GM21381 (cell line): ENCODE measurements around the gene SRRM4.

ENCODE experiments used
- ATAC-seq: cut with Tn5 transposase; IDR thresholded peaks from one replicate; pipeline ENCODE4 v1.9.1; 2021; ENCODE audit warnings: mild to moderate bottlenecking, moderate library complexity; ENCODE audit not compliant: unreplicated experiment

SRRM4 gene, protein sequence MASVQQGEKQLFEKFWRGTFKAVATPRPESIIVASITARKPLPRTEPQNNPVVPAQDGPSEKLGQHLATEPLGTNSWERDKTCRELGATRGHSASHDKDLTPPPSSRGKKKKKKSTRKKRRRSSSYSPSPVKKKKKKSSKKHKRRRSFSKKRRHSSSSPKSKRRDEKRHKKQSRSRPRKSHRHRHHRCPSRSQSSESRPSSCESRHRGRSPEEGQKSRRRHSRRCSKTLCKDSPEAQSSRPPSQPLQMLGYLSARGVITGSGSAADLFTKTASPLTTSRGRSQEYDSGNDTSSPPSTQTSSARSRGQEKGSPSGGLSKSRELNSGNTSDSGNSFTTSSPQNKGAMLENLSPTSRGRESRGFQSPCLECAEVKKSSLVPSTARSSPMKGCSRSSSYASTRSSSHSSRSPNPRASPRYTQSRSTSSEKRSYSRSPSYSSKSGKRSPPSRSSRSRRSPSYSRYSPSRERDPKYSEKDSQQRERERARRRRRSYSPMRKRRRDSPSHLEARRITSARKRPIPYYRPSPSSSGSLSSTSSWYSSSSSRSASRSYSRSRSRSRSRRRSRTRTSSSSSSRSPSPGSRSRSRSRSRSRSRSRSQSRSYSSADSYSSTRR

DNA sequence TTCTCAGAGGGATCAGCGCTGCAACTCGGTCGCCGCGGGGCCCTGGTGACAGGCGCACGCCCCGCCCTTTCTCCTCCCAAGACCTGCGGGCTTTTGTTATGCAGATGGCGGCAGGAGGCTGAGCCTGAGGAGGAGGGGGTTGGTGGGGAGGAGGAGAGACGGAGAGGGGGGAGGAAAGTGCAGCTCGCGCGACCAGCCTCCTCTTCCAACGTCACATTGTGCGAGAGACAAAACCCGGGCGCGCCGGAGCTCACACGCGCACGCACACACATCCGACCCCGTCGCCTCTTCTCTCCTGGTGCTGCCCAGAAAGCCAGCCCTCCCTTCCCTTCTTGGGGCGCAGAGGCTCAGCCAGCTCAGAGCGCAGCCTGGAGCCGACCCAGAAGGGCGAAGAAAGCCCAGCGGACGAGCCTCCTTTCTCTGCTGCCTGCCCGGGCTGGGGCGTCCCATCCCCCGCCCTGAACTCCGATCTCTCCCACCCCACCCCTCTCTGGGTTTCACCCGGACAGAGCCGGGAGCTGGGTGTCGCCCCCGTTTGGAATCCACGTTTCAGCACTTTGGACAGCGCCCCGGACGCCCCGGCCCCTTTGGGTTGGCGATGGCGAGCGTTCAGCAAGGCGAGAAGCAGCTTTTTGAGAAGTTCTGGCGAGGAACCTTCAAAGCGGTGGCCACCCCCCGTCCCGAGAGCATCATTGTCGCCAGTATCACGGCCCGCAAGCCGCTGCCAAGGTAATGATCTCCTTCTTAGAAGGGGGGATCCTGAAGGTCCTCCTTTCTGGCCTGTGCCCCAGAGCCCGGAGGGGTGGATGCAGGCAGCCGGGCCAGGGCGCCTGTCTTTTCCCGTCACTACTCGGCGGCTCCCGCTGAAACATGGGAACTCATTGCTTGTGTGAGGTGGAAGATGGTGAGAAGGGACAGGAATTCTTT is at the start of gene SRRM4:
SRRM4 (plus strand) TSS at position 257 of the 927 bp plus-strand sequence; CDS start at position 599, 342 bp downstream.
- no peak for ATAC-seq

DNA sequence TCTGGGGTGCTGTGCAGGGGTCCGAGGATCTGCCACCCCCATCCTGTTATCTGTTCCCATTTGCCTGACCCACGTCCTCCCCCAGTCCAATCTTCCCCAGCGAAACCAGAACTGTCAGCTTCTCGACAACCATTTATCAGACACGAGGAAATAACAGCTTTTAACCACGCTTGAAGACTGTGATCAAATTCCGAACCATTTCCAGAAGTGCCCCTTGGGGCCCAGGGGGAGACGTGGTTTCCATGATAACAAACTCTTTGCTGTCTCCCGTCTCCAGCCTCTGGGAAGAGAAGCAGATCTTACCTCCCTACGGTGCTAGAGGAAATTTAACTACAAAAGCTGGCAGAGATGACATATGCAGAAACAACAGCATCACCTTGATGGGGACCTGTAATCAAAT is 35.1 kb upstream of the SRRM4 start:
- no peak for ATAC-seq

DNA sequence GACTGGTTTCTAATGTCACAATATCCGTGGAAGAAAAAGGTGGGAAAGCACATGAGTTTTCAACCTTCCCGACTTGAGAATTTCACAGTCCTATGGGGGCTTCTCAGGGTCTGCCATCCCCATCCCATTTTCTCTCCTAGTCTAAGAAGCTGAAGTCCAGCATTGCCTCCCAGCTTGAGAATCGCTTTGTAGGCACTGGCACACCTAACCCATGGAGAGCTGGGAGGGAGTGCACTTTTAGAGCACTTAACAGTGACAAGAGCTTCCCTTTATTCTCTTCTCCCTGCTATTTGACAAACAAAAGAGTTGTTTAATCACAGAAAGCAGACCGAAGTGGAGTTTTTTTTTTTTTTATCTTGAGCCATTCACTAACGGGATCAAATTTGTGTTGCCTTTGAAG is 22.8 kb upstream of the SRRM4 start:
- ATAC-seq: no peak

DNA sequence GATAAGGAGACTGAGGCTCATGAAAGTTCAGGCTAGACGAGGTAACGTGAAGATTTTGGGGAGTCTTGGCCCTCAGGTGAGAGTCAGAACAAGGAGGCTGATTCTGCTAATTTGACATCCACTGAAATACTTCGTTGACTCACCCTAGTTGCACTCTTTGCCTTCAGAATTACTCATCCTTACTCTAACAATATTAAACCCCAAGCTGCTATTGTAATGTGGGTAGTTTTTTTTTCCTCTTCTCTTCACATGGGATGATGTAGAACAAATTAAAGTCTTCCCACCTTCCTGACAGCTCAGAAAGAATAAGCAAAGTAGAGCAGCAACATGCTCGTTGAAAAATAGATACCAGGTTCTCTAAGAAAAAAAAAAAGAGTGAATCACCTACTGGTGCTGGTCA is 22.0 kb upstream of the SRRM4 start:
- ATAC-seq: no peak

DNA sequence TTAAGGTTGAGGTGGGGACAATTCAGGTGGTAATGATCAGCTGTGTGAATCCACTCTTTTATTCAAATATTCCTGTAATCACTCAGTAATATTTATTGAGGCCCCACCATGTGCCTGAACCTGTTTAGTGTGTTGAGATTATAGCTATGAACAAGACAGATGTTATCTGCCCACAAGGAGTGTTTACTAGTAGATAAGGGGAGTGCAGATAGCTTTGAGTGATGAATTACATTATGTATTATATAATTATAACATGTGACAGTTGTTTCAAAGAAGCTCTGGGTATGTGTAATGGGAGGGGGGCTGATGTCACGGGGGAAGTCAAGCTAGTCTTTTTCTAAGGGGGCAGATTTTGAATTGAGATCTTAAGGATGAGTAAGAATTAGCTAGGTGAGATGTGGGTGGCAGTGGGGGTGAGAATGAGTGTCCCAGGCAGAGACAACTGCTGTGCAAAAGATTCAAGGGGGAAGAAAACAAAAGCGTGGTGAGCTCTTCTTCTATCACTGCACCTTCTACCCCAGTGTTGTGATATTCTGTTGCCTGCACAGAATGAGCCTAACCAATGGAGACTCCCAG is 21.3 kb upstream of the SRRM4 start:
- no peak for ATAC-seq

DNA sequence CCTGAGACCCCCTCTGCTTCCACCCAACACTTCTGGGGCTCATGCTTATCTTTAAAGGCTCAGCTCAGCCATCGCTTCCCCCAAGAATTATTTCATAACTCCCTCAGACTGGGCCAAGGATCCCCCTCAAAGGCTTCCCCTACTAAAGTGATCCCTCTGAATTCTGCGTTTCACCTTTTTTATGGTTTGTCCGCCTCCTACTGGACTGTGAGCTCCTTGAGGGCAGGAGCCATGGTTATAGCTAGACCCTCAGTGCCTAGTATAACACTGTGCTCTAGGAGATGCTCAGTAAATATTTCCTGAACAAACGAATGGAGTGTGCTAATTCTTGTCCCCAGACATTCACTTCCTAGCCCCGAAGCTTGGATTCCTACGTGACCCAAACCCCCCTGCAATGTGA is 20.5 kb upstream of the SRRM4 start:
- ATAC-seq: no peak

DNA sequence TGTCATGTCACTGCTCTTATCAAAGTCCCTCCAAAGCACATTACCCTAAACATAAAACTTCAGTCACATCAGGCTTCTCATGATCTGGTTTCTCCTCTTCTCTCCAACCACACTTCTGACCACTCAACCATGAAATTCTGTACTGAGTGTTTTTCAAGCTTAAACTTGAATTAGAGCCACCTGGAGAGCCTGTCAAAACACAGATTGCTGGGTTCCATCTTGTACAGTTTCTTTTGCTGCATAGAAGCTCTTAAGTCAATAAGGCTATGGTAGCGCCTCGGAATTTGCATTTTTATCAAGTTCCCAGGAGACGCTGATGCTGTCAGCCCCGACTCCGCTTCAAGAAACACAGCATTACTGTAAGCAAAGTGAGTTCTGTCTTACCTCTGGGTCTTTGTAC is 16.4 kb upstream of the SRRM4 start:
- no peak for ATAC-seq

DNA sequence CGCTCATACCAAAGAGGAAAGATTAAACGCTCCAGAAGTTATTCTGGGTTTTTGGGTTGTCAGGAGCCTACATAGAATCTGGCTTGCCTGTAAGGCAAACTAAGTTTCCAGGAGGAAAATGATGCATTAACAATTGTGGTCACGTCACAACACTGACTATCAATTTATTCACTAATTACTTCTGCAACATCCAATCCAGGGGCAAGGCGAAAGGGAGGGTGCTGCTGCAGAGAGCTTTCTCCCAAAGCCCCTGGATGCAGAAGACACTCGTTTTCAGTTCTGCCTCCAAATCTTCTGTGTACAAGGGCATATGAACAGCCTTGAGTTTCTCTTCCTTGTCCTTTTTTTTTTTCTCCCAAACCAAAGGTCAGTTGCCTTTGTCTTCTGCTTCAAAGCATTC is 10.5 kb upstream of the SRRM4 start:
- no peak for ATAC-seq

DNA sequence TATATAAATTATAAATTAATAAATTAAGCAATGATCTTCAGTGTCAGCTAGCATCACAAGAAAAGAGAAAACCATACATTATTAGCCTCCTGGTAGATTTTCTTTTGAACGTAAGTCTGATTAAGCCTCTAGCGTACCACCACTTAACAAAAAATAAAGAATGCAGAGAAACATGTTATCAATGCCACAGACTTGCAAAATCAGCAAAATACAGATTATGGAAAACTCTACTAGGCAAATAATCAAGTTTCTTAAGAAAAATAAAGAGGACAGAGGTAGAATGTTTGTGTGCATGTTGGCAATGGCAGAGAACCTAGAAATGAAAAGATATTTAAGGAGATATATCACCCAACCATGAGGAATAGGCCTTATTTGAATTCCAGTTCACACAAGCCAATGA is 8.4 kb upstream of the SRRM4 start:
- no peak for ATAC-seq

DNA sequence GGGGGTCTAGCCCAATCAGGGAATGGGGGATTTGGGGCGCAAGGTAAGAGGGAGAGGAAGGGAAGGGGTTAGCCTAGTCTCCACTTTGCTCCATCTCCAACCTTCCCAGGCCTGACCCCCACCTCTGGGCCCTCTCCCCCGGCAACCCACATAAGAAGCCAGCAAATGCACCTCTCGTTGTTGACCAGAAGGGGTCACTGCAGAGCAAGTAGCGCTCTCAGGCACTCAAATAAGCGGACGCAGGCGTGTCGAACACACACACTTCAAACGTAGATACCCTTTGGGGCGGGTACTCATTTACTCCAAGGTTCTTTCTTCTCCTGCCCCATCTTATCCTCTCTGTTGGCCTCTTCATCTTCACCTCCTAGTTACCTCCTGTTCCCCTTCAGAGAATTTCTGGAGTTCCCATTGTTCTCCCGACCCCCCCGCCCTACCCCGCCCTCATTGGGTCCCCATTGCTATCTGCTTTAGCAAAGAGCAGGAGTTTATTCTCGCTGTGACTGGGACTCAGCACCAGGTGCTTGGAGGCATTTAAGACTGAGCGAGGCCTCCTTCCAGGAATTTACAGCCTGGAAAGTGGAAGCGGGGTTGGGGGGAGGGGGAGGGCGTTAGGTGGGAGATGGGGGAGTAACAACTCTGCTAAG is 1.5 kb upstream of the SRRM4 start:
- ATAC-seq: no peak

DNA sequence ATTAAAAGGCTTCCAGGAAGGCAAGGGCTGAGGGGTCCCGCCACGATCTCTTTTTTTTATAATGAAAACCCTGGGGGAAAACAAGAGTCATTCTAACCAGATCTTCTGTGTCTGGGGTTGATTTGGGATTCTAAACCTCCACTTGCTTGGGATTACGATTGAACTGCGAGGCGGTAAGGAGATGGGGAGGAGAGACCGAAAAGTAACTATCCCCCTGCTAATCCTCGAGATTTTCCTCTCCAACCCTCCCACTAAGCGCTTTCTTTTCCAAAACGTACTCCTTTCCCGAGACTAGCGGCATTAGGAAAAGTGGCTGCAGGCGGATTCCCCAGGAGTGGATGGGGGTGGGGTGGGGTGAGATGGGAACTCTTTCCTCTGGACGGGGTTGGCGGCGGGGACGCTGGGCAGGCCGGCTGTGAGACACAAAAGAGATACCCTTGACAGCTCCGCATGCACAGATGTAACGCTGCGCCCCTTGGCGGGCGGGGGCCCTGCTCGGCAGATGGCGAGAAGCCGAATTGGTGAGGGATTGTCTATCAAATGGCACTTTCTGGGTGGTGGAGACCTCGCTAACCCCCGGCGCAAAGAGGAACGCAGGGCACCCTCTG is 830 bp upstream of the SRRM4 start:
- ATAC-seq: no peak

DNA sequence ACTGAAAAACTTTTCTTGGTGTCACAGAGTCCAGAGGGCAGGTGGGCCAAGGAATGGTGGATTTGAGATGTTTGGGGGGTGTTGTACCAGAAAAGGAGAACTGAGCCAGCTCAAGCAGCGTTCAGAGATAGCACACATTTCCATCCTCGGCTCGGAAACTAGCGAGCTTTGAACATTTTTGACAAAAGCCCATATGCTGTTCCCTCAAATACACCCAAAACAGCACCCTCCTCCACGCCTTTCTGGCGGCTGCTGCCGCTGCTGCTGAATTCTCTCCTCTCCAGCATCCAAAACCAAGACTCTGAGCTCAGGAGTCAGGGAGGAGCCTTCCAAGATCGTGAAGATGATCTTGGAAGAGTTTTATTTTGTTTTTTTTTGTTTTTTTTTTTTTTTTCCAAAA is 961 bp downstream of the SRRM4 start:
- ATAC-seq: no peak

DNA sequence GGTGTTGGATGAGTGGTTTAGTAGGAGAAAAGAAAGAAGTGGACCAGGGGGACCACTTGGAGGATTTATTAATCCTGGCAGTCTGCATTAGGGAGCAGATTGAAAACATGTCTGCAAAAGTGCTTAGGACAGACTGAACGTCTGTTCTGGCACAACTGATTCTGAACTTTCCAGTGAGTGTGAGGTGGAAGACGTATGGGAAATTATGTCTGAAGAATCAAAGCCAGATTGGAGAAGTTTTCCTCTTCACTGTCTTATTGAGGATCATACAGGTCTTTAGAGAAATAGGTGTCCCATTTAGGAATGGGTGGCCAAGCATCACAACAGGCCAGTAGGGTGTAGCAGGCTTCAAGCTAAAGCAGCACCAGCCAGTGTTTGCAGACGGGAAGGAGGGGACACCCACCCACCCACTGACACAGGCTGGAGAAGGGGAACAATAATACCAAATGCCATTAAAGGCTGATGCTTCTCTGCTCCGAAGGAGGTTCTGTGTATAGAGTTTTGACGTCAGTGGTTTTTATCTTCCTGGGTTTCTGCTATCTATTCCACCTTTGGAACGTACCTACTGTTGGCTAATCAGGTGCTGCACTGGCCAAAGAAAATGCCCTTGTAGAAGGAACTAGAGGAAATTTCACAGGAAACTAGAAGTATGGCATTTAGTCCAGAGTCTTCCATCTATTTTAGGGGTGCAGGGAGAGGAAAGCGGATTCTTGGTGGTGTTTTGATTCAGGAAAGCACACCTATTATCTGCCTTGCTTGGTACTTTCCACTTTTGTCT is 1.8 kb downstream of the SRRM4 start:
- ATAC-seq: no peak

DNA sequence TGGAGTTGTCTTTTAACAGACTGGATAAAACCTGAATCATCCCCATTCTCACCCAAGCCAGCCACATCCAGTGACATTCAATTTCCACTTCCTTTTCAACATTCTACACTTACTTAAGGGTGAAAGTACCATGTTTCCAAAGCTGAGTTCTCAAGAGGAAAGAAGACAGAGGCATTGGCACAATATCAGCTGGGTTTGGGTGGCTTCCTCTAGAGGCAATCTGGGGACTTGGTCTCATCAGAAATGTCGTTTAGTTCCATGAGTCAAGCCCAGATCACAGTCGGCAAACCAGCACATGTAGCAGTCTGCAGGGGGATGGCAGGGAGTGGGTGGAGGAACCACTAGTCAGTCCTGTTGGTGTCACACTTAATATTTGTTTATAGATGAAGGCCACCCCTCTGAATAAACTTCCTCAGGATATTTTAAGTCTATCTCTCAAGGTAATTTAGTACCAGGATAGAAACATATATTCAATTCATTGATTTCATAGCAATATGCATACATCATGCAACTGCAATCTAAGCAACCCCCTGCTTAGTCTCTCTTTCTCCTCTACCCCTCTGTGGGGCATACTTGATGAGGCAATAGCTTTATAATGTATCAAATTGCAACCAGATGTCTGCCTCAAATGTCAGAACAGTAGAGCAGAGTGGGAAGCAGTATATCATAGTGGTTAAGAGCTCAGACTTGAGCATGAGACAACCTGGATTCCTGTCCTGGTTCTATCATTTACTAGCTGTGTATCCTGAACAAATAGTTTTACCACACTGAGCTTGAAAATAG is 3.0 kb downstream of the SRRM4 start:
- ATAC-seq: no peak

DNA sequence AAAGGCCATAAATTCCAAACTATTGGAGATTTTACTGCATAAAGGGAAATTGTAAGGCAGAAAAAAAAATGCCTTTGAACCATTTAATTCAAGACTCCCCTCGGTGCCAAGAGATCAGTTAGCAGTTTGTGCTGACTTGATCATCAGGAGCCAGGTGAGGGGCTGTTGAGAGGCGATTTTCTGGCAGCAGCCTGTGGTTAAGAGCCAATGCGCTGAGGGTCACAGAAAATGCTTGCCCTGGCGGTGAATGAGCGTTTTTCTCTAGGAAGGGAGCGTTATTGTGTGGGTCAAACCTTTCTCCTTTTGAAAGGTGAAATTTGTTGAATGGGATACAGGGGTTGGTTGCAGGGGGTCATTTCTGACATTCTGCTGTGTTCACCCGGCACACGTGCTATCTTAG is 4.7 kb downstream of the SRRM4 start:
- ATAC-seq: no peak

DNA sequence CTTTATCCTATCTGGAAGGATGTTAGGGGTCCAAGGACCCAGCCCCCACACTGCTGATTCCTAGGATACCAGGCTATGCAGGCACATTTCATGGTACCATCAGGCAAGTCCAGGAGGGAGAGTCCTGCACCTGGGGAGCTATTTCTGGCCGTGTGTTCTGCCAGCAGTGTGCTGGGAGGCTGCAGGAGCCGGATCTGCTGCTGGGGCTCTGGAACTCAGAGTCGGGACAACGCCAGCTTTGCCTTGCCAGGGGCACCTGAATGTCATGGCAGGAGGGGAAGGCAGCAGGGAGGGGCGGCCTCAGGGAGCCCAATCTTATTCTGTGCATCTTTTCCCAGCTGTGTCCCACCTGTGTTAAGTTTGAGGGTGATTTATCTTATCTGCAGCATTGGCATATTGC is 17.8 kb downstream of the SRRM4 start:
- ATAC-seq: no peak

DNA sequence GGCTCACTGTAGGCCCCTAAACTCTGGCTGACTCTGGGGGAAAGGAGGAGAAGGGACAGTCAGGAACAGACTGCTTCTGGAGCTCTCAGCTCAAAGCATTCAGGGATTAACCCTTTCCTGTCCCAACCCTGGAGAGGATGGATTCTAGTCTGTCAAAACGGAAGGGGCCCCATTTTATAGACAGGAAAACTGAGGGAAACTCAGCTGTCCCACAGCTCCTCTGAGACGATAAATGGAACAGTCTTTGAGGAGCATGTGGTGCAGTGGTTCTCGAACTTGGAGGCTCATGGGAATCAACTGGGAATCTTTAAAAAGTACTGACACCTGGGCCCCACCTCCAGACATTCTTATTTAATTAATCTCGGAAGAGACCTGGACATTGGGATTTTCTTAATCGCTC is 23.7 kb downstream of the SRRM4 start:
- no peak for ATAC-seq

DNA sequence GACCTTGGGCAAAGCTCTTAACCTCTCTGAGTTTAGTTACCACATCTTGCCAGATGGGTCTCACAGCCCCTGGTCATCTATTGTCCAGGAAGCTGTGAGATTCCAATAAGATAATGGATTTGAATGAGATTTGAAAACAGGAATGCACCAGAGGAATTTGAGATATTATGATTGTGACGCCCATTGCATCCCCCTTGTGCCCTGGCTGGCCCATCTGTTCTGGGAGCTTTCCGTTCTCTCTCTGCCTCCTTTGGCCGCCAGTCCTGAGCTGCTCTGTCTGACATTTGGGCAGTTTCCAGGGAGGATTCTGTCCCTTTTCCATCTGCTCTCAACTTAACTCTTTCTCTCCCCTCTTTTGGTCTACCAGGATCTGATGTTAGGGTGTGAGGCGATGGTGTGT is 24.6 kb downstream of the SRRM4 start:
- no peak for ATAC-seq

DNA sequence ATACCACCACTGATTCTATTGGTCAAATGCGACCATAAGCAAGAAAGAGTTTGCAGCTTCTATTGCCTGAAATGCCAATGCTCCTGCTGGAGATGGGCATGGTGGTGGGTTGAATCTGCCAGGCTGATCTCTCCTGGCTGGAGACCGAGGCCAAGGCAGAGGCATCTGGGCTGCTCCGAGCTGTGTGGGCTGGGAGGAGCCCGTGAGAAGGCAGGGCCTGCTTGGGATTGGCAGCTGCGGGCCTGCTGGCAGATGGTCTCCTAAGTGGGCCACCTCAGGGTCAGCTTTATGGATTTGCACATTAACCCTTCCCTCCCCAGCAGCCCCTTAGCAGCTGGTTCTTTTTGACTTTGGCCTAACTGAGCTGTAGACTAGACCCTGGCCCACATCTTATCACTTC is 25.4 kb downstream of the SRRM4 start:
- ATAC-seq: no peak
